Islet precursor cell (in vitro differentiated cells): ENCODE measurements around the gene WEE1.

Experiments
- DNase-seq: peaks from one replicate; pipeline ENCODE4 v3.0.0-alpha.2; 2018

Gene WEE1

GRCh38 chr11:9625162-9625561 lies 51.7 kb downstream of the WEE1 start:
- DNase-seq: no peak

DNA sequence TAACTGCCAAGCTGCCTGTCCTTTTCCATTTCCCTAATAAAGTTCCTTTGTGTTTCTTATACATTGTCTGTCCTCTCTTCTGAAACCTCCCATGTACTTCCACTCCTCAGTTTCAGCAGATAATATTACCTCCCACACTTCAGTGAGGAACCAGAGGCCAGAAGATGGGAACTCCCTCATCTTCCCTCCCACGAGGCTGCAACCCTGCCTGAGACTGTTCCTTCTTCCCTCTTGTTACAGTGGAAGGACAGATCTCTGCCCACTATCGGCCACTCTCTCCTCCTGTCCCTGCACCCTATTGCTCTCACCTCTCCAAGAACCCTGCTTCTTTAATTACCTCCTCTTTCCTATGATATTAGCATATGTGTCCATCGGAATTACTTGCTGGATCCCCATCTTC lies 52.3 kb downstream of the WEE1 start:
- DNase-seq: no peak

GRCh38 chr11:9626496-9627394 lies 53.3 kb downstream of the WEE1 start:
- peak; percentile 58 for DNase-seq

- peak; percentile 22 for DNase-seq
Measured at GRCh38 chr11:9629064-9629463, 55.6 kb downstream of the WEE1 start.

- DNase-seq: no peak
Measured at GRCh38 chr11:9633679-9634078, 60.2 kb downstream of the WEE1 start.

DNA sequence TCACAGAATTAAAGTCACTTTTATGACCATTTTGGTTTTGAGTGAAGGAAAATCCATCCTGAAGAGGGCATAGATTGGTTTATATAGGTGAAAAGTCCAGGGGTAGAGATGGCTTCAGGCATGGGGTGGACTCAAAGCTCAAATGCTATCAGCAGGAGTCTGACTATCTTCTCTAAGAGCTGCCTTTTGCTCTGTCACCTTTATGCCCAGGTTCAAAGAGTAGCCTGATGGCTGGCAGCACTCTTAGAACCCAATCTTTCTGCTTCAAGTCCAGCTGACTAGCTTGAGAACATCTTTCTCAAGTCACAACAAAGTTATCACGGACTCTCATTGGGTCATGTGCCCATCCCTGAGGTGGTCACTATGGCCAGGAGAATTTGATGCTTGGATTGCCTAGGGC lies 63.2 kb downstream of the WEE1 start:
- no peak for DNase-seq

GRCh38 chr11:9639099-9639498 lies 65.6 kb downstream of the WEE1 start:
- no peak for DNase-seq
